ENCODE data around the gene MTAP.

DNA sequence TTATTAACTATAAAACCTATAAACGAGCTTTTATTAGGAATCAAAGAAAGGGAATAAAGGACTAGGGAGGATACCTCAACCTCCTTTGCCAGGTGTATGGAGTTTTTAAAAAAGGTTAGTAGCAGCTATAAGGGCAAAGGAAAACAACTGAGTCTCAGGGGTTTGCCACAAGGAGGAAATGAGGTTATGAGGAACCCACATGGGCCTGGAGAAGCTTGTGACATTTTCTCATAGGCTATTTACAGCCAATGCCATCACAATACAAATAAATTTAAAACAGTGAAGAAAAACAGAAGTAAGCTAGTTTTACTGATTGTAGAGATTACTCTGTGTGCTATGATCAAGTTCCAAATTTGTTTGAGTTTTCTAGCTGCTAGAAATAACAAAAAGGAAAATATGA is 99.1 kb downstream of the MTAP start:
- TF ChIP-seq, protein P1, sequence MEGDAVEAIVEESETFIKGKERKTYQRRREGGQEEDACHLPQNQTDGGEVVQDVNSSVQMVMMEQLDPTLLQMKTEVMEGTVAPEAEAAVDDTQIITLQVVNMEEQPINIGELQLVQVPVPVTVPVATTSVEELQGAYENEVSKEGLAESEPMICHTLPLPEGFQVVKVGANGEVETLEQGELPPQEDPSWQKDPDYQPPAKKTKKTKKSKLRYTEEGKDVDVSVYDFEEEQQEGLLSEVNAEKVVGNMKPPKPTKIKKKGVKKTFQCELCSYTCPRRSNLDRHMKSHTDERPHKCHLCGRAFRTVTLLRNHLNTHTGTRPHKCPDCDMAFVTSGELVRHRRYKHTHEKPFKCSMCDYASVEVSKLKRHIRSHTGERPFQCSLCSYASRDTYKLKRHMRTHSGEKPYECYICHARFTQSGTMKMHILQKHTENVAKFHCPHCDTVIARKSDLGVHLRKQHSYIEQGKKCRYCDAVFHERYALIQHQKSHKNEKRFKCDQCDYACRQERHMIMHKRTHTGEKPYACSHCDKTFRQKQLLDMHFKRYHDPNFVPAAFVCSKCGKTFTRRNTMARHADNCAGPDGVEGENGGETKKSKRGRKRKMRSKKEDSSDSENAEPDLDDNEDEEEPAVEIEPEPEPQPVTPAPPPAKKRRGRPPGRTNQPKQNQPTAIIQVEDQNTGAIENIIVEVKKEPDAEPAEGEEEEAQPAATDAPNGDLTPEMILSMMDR (optimal IDR thresholded peaks at IDR 0.05 in 1 of 3, IDR thresholded peaks at IDR 0.05 in 1 of 3, conservative IDR thresholded peaks at IDR 0.05 in 1 of 3; ENCODE audit: extremely low read depth in 1 of 3, insufficient read depth in 2 of 3, low read length in 3 of 3): no peak
- TF ChIP-seq EZH2 (IDR thresholded peaks at IDR 0.05; ENCODE audit: low read length): no peak
